A673 (cell line): ENCODE results near the gene AGRP.

Source experiments
- EZH2 ChIP-seq: fragments of 200-600 bp; sonication (generic); IDR thresholded peaks from 2 replicates; pipeline ENCODE4 v1.6.1; 2017; ENCODE audit warnings: borderline replicate concordance, low read depth, mild to moderate bottlenecking, mixed read lengths, antibody characterized with exemption, low read length; ENCODE audit not compliant: poor library complexity, severe bottlenecking
- TF ChIP-seq, protein P1 (sequence below): fragments of 300-800, 200-600 bp; sonication (generic); conservative IDR thresholded peaks from 2 replicates; pipeline ENCODE4 v1.5.1; 2017; ENCODE audit warnings: low read depth, mild to moderate bottlenecking, antibody characterized with exemption, low read length, moderate library complexity, mixed read lengths

GRCh38 chr16:67490335-67491096, 7.2 kb upstream of the AGRP start:
- TF ChIP-seq, protein P1, sequence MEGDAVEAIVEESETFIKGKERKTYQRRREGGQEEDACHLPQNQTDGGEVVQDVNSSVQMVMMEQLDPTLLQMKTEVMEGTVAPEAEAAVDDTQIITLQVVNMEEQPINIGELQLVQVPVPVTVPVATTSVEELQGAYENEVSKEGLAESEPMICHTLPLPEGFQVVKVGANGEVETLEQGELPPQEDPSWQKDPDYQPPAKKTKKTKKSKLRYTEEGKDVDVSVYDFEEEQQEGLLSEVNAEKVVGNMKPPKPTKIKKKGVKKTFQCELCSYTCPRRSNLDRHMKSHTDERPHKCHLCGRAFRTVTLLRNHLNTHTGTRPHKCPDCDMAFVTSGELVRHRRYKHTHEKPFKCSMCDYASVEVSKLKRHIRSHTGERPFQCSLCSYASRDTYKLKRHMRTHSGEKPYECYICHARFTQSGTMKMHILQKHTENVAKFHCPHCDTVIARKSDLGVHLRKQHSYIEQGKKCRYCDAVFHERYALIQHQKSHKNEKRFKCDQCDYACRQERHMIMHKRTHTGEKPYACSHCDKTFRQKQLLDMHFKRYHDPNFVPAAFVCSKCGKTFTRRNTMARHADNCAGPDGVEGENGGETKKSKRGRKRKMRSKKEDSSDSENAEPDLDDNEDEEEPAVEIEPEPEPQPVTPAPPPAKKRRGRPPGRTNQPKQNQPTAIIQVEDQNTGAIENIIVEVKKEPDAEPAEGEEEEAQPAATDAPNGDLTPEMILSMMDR = no peak
- no peak for TF ChIP-seq EZH2
